K562 (cell line): ENCODE data around the gene IFFO2.

Source experiments
- NFYB ChIP-seq: IDR thresholded peaks from 2 replicates; pipeline ENCODE4 v1.6.1; 2011; ENCODE audit warnings: mild to moderate bottlenecking, moderate library complexity; ENCODE audit not compliant: insufficient read length; ENCODE audit errors: extremely low read depth
- TF ChIP-seq, protein P1 (sequence below): fragments of 250-450 bp; sonication (Bioruptor Pico); IDR thresholded peaks from 2 replicates; pipeline ENCODE4 v1.4.0; 2020; ENCODE audit warnings: mild to moderate bottlenecking

DNA sequence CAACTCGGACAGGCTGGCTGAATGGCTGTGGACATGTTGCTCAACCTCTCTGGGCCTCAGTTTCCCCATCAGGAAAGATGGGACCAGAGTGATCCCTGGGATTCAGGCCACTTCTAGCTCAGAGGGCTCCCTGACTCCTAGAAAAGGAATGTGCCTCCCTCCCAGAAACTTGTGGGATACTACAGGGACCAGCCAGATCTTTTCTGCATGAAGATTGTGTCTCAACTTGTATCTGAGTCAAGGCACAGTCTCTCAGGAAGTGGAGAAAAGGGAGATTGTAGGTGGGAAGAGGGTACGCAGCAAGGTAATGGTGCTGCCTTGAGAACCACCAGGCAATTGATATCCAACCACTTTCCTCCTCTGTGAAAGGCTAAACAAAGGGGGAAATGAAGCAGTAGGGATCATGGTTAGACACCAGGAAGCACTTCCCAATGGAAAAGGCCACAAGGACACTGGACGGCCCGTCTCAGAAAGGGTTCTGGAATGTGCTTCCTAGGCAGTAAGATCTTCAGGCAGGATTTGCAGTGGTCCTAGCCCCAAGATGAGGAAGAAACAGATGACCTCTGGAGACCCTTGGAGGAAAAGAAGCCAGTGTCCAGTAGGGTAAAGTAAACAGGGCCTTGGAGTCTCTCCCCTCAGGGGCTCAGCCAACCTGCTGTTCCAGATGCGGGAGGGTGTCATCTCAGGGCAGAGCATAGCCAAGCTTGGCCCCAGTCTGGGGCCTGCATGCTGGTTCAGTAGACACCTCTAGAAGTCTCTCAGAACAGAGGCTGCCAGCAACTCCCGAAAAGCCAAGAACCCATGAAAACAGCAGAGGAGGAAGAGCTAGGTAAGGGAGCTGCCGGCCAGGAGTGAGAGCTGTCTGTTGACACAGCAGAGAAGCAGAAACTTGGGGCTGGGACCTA, 16.8 kb downstream of the IFFO2 start:
- TF ChIP-seq, protein P1, sequence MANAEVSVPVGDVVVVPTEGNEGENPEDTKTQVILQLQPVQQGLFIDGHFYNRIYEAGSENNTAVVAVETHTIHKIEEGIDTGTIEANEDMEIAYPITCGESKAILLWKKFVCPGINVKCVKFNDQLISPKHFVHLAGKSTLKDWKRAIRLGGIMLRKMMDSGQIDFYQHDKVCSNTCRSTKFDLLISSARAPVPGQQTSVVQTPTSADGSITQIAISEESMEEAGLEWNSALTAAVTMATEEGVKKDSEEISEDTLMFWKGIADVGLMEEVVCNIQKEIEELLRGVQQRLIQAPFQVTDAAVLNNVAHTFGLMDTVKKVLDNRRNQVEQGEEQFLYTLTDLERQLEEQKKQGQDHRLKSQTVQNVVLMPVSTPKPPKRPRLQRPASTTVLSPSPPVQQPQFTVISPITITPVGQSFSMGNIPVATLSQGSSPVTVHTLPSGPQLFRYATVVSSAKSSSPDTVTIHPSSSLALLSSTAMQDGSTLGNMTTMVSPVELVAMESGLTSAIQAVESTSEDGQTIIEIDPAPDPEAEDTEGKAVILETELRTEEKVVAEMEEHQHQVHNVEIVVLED (CRISPR knock-in tag) = no peak
- no peak for TF ChIP-seq NFYB
